MM.1S (cell line): ENCODE results near the gene CLMP.

Experiments
- DNase-seq: peaks from one replicate; pipeline ENCODE4 v3.0.0-alpha.2; 2015
- H2AFZ ChIP-seq: fragments of 300-600 bp; sonication (generic); 2 replicates; pipeline ENCODE4 v1.6.0; 2016; ENCODE audit warnings: antibody characterized with exemption, low read length
- H3F3A ChIP-seq: fragments of 300-600 bp; sonication (generic); 2 replicates; pipeline ENCODE4 v1.6.1; 2016; ENCODE audit warnings: mild to moderate bottlenecking, antibody characterized with exemption, low read length, moderate library complexity, mixed read lengths; ENCODE audit not compliant: insufficient read depth
- H3K27ac ChIP-seq: fragments of 300-600 bp; sonication (generic); 2 replicates; pipeline ENCODE4 v1.5.1; 2016; ENCODE audit warnings: mild to moderate bottlenecking, low read length
- H3K27me3 ChIP-seq: fragments of 300-600 bp; sonication (generic); replicated peaks from 2 replicates; pipeline ENCODE4 v1.6.0; 2016; ENCODE audit warnings: low read length; ENCODE audit not compliant: insufficient read depth
- H3K36me3 ChIP-seq: fragments of 300-600 bp; sonication (generic); replicated peaks from 2 replicates; pipeline ENCODE4 v1.6.1; 2016; ENCODE audit warnings: mild to moderate bottlenecking, low read length, mixed read lengths; ENCODE audit not compliant: insufficient read depth
- H3K4me1 ChIP-seq: fragments of 300-600 bp; sonication (generic); 2 replicates; pipeline ENCODE4 v1.6.1; 2016; ENCODE audit warnings: low read length, mixed read lengths
- H3K4me2 ChIP-seq: fragments of 300-600 bp; sonication (generic); 2 replicates; pipeline ENCODE4 v1.6.0; 2016; ENCODE audit warnings: low read depth, low read length
- H3K4me3 ChIP-seq: fragments of 300-600 bp; sonication (generic); 2 replicates; pipeline ENCODE4 v1.5.1; 2016; ENCODE audit warnings: low read length, mixed read lengths
- H3K79me2 ChIP-seq: fragments of 300-600 bp; sonication (generic); 2 replicates; pipeline ENCODE4 v1.6.1; 2016; ENCODE audit warnings: mixed run types, low read length, mixed read lengths
- H3K9ac ChIP-seq: fragments of 300-600 bp; sonication (generic); 2 replicates; pipeline ENCODE4 v1.6.1; 2016; ENCODE audit warnings: low read length, mixed read lengths
- H3K9me2 ChIP-seq: fragments of 300-600 bp; sonication (generic); replicated peaks from 2 replicates; pipeline ENCODE4 v1.6.1; 2016; ENCODE audit warnings: mild to moderate bottlenecking, low read length, mixed read lengths; ENCODE audit not compliant: insufficient read depth
- H3K9me3 ChIP-seq: fragments of 300-600 bp; sonication (generic); replicated peaks from 2 replicates; pipeline ENCODE4 v1.6.1; 2016; ENCODE audit warnings: mild to moderate bottlenecking, low read length, mixed read lengths; ENCODE audit not compliant: insufficient read depth
- H4K20me1 ChIP-seq: fragments of 300-600 bp; sonication (generic); 2 replicates; pipeline ENCODE4 v1.6.1; 2016; ENCODE audit warnings: mild to moderate bottlenecking, low read length, moderate library complexity, mixed read lengths; ENCODE audit not compliant: insufficient read depth
- EZH2 ChIP-seq: fragments of 300-600 bp; sonication (generic); optimal IDR thresholded peaks from 2 replicates; pipeline ENCODE3; 2017; ENCODE audit warnings: low read depth, mild to moderate bottlenecking, antibody characterized with exemption, low read length, mixed read lengths
- EZH2phosphoT487 ChIP-seq: fragments of 300-600 bp; sonication (generic); IDR thresholded peaks from 2 replicates; pipeline ENCODE4 v1.6.1; 2018; ENCODE audit warnings: antibody characterized with exemption, low read length
- TF ChIP-seq, protein P1 (sequence below): fragments of 300-600 bp; sonication (generic); IDR thresholded peaks from 2 replicates; pipeline ENCODE4 v1.5.1; 2016; ENCODE audit warnings: antibody characterized with exemption, low read length, mixed read lengths

CLMP gene

GRCh38 chr11:123073343-123074057, 121.5 kb downstream of the CLMP start:
- no peak for DNase-seq
- Histone ChIP-seq H3K4me2 (no peak overlapping the region), H2AFZ (no peak overlapping the region), H3K4me3 (no peak overlapping the region), H3K79me2 (peaks cover 20% of the 10 kb centered on the region), H3K27me3 (no peaks in the 10 kb centered on the region), H3K9me2 (no peaks in the 10 kb centered on the region), H3K27ac (no peak overlapping the region), H3K4me1 (peaks cover 17% of the 10 kb centered on the region), H3K9ac (no peak overlapping the region), H3F3A (peaks cover 23% of the 10 kb centered on the region), H3K9me3 (no peaks in the 10 kb centered on the region), H3K36me3 (no peaks in the 10 kb centered on the region), H4K20me1 (no peaks in the 10 kb centered on the region)
- no peak for TF ChIP-seq EZH2phosphoT487
- TF ChIP-seq EZH2, result no peak
- TF ChIP-seq, protein P1, sequence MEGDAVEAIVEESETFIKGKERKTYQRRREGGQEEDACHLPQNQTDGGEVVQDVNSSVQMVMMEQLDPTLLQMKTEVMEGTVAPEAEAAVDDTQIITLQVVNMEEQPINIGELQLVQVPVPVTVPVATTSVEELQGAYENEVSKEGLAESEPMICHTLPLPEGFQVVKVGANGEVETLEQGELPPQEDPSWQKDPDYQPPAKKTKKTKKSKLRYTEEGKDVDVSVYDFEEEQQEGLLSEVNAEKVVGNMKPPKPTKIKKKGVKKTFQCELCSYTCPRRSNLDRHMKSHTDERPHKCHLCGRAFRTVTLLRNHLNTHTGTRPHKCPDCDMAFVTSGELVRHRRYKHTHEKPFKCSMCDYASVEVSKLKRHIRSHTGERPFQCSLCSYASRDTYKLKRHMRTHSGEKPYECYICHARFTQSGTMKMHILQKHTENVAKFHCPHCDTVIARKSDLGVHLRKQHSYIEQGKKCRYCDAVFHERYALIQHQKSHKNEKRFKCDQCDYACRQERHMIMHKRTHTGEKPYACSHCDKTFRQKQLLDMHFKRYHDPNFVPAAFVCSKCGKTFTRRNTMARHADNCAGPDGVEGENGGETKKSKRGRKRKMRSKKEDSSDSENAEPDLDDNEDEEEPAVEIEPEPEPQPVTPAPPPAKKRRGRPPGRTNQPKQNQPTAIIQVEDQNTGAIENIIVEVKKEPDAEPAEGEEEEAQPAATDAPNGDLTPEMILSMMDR, result no peak

DNA sequence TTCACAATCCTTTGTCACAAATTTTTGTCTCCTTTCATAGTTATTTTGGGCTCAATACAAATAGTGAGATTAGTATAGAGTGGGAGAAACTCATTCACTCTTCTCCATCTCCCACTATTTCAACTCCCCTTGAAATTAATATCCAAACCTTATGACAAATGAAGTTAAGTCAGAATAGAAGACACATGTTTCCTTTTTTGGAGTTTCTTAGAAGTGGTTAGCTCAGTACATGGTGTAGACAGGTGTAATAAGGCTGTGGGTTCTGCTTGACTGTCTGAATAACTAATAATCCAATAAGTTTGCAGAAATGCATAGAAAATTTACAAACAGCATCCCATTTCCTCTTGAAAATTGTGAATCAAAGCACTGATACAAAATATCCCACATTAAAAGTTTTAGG, 122.3 kb downstream of the CLMP start:
- no peak overlapping the region for H3K27ac ChIP-seq
- no peaks in the 10 kb centered on the region for H3K36me3 ChIP-seq
- no peaks in the 10 kb centered on the region for H3K9me2 ChIP-seq
- H3K9me3 ChIP-seq, result no peaks in the 10 kb centered on the region
- peaks cover 20% of the 10 kb centered on the region for H3K79me2 ChIP-seq
- no peak overlapping the region for H3K9ac ChIP-seq
- peaks cover 26% of the 10 kb centered on the region for H3F3A ChIP-seq
- DNase-seq, result no peak
- peaks cover 19% of the 10 kb centered on the region for H3K4me1 ChIP-seq
- no peak overlapping the region for H2AFZ ChIP-seq
- no peak for TF ChIP-seq EZH2phosphoT487
- no peak for TF ChIP-seq EZH2
- TF ChIP-seq, protein P1, result no peak
- H4K20me1 ChIP-seq, result no peaks in the 10 kb centered on the region
- H3K4me2 ChIP-seq, result no peak overlapping the region
- no peak overlapping the region for H3K4me3 ChIP-seq
- H3K27me3 ChIP-seq, result no peaks in the 10 kb centered on the region

GRCh38 chr11:123072332-123072761, 122.7 kb downstream of the CLMP start:
- Histone ChIP-seq H3K4me2 (no peak overlapping the region), H3K9me3 (no peaks in the 10 kb centered on the region), H3K9ac (no peak overlapping the region), H3K79me2 (peaks cover 24% of the 10 kb centered on the region), H3K27me3 (no peaks in the 10 kb centered on the region), H3K27ac (no peak overlapping the region), H3K9me2 (no peaks in the 10 kb centered on the region), H2AFZ (no peak overlapping the region), H3F3A (peaks cover 26% of the 10 kb centered on the region), H3K4me1 (peaks cover 19% of the 10 kb centered on the region), H3K4me3 (no peak overlapping the region), H3K36me3 (no peaks in the 10 kb centered on the region), H4K20me1 (no peaks in the 10 kb centered on the region)
- TF ChIP-seq, protein P1, result no peak
- no peak for TF ChIP-seq EZH2phosphoT487
- no peak for DNase-seq
